Activated CD4-positive, alpha-beta T cell treated with anti-CD3 and anti-CD28 coated beads for 36 hours (primary cell): ENCODE data around the gene RPS6KC1. TPM values are rescaled to one million over a fixed set of nuclear protein-coding genes. Genes with fewer than 3 reads are reported as not detected.
"Not testable (repeated sequence)": the region's sequence is repeated elsewhere in the genome, so short reads cannot be mapped to it uniquely, and the experiment has no call there.

ENCODE experiments used
- ATAC-seq: fragments of 200-7000 bp; cut with Tn5 transposase; one replicate; pipeline ENCODE4 v1.10.0; 2021; ENCODE audit warnings: mild to moderate bottlenecking, moderate library complexity
- CTCF ChIA-PET: fragments of 350-600 bp; sonication (Branson Sonifier 250); formaldehyde crosslinking; loops from one replicate; lab custom pipeline; 2021; ENCODE audit warnings: antibody characterized with exemption; lab: Charles Lee
- POLR2A ChIA-PET: fragments of 350-600 bp; sonication (Branson Sonifier 250); formaldehyde crosslinking; loops from one replicate; lab custom pipeline; 2021; ENCODE audit warnings: antibody characterized with exemption, inconsistent platforms; lab: Charles Lee
- DNase-seq: peaks from one replicate; pipeline ENCODE4 v3.0.0-alpha.2; 2020
- H3K27ac Mint-ChIP-seq: one replicate; pipeline ENCODE4 v1.8.0; 2021; ENCODE audit warnings: mixed read lengths
- H3K27me3 Mint-ChIP-seq: one replicate; pipeline ENCODE4 v1.8.0; 2021; ENCODE audit warnings: mixed read lengths
- H3K36me3 Mint-ChIP-seq: one replicate; pipeline ENCODE4 v1.8.0; 2021; ENCODE audit warnings: low read depth, mixed read lengths
- H3K4me1 Mint-ChIP-seq: one replicate; pipeline ENCODE4 v1.8.0; 2021; ENCODE audit warnings: mixed read lengths
- H3K4me3 Mint-ChIP-seq: one replicate; pipeline ENCODE4 v1.8.0; 2021; ENCODE audit warnings: mild to moderate bottlenecking, moderate library complexity, mixed read lengths
- H3K9me3 Mint-ChIP-seq: one replicate; pipeline ENCODE4 v1.8.0; 2021; ENCODE audit warnings: low read depth, mixed read lengths
- intact Hi-C, 2 experiments: fragments of 100-400 bp; cut with DNase I in 1 of 2; cut with micrococcal nuclease in 1 of 2; formaldehyde crosslinking; loops; one replicate each; pipeline versions ENCODE4 v1.14.2 to v1.15.1; 2022 to 2024; cut with DNase I, micrococcal nuclease
- total RNA-seq, 2 experiments: library from RNA; stranded (reverse); gene quantifications; one replicate each; pipeline ENCODE4 v1.2.3, GENCODE V29; 2021

RPS6KC1 gene
- total RNA-seq, 2 experiments from 2014 or later, result 4.9 to 5.7 TPM

DNA sequence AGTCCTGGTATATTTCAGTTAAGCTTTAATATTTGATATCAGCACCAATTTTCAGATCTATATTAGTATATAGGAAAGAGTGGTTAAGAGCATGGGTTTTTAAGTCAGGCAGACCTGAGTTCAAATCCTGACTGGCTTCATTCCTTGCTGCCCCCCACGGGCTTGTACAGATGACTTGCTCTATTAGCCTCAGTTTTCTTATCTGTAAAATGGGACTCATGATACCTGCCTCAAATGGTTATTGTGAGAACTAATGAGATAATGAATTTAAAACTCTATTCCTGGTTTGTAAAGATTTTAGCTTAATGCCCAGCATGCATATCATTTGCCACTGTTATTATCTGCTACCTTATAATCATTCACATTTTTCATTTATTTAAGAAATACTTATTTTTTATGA, 264.5 kb downstream of the RPS6KC1 start:
- ATAC-seq (no peak), DNase-seq (no peak)
- POLR2A ChIA-PET, result no interaction called here
- peaks cover 3% of the 10 kb centered on the region for H3K9me3 Mint-ChIP-seq
- H3K27ac Mint-ChIP-seq, result no peak overlapping the region
- no peak overlapping the region for H3K4me3 Mint-ChIP-seq
- H3K27me3 Mint-ChIP-seq, result no peaks in the 10 kb centered on the region
- CTCF ChIA-PET, result no interaction called here
- no peaks in the 10 kb centered on the region for H3K36me3 Mint-ChIP-seq
- H3K4me1 Mint-ChIP-seq, result no peaks in the 10 kb centered on the region
- intact Hi-C loops, result no loop called here

DNA sequence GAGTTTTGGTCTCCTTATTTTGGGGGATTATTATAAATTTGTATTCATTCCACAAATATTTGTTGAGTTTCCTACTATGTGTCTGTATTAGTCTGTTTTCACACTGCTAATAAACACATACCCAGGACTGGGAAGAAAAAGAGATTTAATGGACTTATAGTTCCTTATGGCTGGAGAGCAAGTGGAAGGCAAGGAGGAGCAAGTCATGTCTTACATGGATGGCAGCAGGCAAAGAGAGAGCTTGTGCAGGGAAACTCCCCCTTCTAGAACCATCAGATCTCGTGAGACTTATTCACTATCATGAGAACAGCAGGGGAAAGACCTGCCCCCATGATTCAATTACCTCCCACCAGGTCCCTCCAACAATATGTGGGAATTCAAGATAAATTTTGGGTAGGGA, 267.4 kb downstream of the RPS6KC1 start:
- H3K9me3 Mint-ChIP-seq, CTCF ChIA-PET, H3K27ac Mint-ChIP-seq, H3K27me3 Mint-ChIP-seq, intact Hi-C loops, H3K4me1 Mint-ChIP-seq, H3K4me3 Mint-ChIP-seq, POLR2A ChIA-PET, H3K36me3 Mint-ChIP-seq, DNase-seq, ATAC-seq: not testable (repeated sequence)

DNA sequence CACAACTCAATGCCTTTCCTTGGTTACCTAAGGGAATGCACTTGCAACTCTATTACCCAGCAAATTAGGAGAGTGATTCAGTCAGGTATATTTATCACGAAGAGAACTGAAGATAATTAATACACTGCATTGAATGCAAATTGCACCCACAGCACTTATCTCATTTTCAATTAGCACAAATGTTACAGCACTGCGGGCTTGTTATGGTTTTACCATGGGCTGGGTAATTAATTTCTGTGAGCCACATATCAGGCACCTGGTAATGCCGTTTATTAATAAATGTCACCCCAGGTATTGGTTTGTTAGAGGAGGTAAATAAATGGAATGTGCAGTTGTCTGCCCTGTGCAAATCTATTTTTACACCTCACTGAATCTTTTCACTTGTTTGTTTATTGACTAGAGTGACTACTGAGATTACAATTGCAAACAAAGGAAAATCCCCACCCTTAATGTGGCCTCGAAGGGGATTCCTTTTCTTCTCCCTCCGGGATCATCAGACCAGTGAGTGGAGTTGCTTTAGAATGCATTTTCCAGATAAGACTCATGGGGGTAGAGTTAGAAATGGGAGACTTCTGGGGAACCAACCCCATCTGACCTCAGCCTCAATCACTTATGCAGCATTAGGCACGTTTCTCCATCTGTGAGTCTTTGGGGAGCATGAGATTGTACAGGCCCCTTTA, 269.3 kb downstream of the RPS6KC1 start:
- no peak overlapping the region for H3K27ac Mint-ChIP-seq
- no peaks in the 10 kb centered on the region for H3K36me3 Mint-ChIP-seq
- intact Hi-C loops, result no loop called here
- peaks cover 3% of the 10 kb centered on the region for H3K9me3 Mint-ChIP-seq
- POLR2A ChIA-PET, result interaction anchor here (0.6 kb wide), 1 partner anchor 187 kb away, joined by 3 read pairs; no protein-coding TSS in a partner anchor
- no peaks in the 10 kb centered on the region for H3K27me3 Mint-ChIP-seq
- H3K4me3 Mint-ChIP-seq, result no peak overlapping the region
- H3K4me1 Mint-ChIP-seq, result no peaks in the 10 kb centered on the region
- DNase-seq (no peak), ATAC-seq (no peak)
- CTCF ChIA-PET, result no interaction called here

Other genes with a start within 250 kb of the RPS6KC1 start
- not detected for gene SPATA45, start 203.6 kb upstream of the RPS6KC1 start, total RNA-seq
- gene FLVCR1, start 193.0 kb upstream of the RPS6KC1 start, total RNA-seq, result 10 to 100 TPM; 13.5 to 13.9 TPM
- gene VASH2, start 100.7 kb upstream of the RPS6KC1 start, total RNA-seq, result under 1 TPM; 0.34 to 0.53 TPM
- gene ANGEL2, start 35.4 kb upstream of the RPS6KC1 start, total RNA-seq, result 10 to 100 TPM; 41.3 to 51.5 TPM